Body of pancreas (tissue), 4 donors: Measurements from ENCODE around the gene IGSF10.

Source experiments
- POLR2A ChIP-seq, 3 donors: fragments of 450-650 bp; IDR thresholded peaks; one replicate each; pipeline ENCODE4 v1.6.1; 2016; ENCODE audit warnings: antibody characterized with exemption in 3 of 3, mild to moderate bottlenecking in 2 of 3
- TF ChIP-seq, protein P1 (sequence below), 7 experiments: fragments of 450-650 bp in 4 of 7; fragments of 200-600 bp in 3 of 7; sonication (generic) in 3 of 7; IDR thresholded peaks; one replicate each; pipeline ENCODE4 v1.5.1; 2016 to 2019; ENCODE audit warnings: antibody characterized with exemption in 7 of 7

- TF ChIP-seq, protein P1, sequence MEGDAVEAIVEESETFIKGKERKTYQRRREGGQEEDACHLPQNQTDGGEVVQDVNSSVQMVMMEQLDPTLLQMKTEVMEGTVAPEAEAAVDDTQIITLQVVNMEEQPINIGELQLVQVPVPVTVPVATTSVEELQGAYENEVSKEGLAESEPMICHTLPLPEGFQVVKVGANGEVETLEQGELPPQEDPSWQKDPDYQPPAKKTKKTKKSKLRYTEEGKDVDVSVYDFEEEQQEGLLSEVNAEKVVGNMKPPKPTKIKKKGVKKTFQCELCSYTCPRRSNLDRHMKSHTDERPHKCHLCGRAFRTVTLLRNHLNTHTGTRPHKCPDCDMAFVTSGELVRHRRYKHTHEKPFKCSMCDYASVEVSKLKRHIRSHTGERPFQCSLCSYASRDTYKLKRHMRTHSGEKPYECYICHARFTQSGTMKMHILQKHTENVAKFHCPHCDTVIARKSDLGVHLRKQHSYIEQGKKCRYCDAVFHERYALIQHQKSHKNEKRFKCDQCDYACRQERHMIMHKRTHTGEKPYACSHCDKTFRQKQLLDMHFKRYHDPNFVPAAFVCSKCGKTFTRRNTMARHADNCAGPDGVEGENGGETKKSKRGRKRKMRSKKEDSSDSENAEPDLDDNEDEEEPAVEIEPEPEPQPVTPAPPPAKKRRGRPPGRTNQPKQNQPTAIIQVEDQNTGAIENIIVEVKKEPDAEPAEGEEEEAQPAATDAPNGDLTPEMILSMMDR (IDR thresholded peaks at IDR 0.05) = no peak
- no peak for TF ChIP-seq POLR2A (IDR thresholded peaks at IDR 0.05)
Observed at GRCh38 chr3:151419806-151420205, 41.1 kb downstream of the IGSF10 start.
